NCI-H345 (cell line): ENCODE data around the gene RNF217.
"Not testable (repeated sequence)": the region's sequence is repeated elsewhere in the genome, so short reads cannot be mapped to it uniquely, and the experiment has no call there.

Experiments
- DNase-seq: peaks from one replicate; lab custom pipeline; 2025; lab: John Stamatoyannopoulos, UW

Gene RNF217

DNA sequence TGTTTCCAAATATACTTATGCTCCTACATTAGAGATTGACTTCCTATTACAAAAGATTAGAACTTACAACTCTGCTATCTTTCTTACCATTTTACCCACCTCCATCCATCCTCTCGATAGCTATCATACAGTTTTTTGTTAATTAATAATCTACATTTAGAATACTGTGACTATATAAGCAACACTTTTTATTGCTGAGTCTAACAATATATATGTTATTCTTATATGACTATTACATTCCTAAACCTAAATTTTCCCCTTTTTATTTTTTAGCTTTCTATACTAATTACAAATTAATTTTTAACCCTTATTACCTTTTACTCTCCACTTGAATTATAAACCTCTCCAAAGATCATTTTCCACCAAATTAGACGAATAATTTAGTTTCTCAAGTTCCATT, 57.0 kb downstream of the RNF217 start:
- no peak for DNase-seq

DNA sequence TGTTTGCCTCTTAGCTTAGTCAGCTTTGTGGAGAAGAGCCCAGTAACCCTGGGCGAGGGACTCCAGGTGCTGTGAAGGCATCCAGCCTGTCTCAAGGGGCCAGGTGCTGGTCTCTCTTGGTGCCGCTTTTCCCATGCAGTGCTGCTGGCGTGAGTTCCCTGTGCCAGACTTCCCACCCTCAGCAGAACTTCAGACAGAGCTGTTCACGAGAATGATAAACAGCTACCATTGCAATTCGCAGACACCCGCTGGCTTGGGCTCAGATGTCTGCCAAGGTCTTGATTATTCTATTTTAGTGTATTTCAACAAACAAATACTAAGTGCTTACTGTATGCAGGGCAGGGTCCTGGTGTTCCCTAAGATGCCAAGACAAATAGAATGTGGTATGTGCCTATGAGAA, 57.7 kb downstream of the RNF217 start:
- no peak for DNase-seq

GRCh38 chr6:125020385-125020784, 58.1 kb downstream of the RNF217 start:
- DNase-seq, result no peak

DNA sequence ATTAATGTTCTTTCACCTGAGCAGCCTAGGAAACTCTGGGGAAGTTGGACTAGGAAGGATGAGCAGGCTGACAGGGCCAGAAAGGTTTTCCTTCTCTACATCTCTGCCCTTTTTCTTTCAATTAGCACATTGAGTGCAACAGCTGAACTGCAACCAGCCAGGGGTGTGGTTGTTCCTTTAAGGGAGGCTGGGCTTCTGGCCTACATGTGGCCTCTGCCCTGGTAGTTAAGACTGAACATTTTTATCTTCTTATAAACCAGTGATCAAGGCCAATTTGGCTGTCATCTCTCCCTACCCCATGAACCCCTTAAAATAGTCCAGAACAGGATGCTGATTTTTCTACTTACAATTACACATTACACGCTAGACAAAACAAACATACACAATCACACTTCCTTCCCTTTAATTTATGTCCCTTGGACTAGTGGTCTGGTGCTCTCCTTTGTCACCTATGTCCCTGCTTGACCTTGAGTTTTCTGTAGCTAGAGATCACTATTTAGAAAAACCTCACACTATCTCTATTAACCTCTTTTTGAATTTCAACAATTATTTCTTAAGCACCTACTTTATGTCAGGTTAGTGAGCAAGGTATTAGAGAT, 60.3 kb downstream of the RNF217 start:
- DNase-seq, result no peak

DNA sequence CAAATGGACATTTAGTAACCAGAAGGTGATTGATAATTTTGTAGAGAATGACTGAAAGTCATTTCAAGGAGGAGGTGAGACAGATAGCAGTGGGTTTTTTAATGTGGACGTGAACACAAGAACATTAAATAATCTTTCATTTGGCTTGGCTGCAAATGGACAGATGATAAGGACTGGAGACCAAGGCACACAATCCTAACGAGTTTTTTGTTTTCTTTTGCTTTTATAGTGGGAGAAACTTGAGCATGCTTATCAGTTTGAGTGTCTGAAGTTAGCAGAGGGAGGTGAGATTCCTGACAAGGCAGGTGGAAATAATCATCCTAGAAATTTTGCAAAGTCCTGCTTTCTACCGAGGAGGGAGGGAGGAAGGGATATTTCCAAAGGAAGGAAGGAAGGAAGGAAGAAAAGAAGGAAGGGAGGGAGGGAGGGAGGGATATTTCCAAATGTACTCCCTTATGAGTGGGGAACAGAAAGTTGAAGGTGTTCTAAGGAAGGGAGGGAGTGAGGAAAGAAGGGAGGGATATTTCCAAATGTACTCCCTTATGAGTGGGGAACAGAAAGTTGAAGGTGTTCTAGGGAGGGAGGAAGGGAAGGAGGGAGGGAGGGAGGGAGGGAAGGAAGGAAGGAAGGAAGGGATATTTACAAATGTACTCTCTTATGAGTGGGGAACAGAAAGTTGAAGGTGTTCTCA, 63.1 kb downstream of the RNF217 start:
- no peak for DNase-seq

- DNase-seq, result no peak
These were observed 65.0 kb downstream of the RNF217 start for GRCh38 chr6:125027287-125027686.

GRCh38 chr6:125030969-125031368, 68.7 kb downstream of the RNF217 start:
- no peak for DNase-seq

- DNase-seq, result no peak
These were observed 69.1 kb downstream of the RNF217 start for GRCh38 chr6:125031385-125031784.

GRCh38 chr6:125034929-125035328, 72.7 kb downstream of the RNF217 start:
- DNase-seq, result not testable (repeated sequence)

- not testable (repeated sequence) for DNase-seq
These were observed 74.2 kb downstream of the RNF217 start for GRCh38 chr6:125036486-125036885.

DNA sequence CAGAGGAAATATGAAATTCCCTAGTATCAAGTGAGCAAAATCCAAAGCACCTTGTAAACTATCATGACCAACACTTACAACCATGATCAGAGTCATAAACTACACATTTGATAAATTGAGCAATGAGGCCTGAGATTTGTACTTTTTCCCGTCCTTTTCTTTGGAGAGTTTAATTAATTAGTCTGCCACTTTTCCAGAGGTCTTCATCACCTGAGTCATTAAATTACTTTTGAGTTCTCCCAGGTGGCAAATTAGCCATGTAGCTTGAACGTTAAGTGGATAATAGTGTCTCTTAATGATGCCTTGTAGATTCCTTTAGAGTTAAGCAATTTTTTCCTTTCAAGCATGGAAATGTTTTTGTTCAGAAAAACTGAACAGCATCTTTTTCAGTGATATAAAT, 75.6 kb downstream of the RNF217 start:
- no peak for DNase-seq

DNA sequence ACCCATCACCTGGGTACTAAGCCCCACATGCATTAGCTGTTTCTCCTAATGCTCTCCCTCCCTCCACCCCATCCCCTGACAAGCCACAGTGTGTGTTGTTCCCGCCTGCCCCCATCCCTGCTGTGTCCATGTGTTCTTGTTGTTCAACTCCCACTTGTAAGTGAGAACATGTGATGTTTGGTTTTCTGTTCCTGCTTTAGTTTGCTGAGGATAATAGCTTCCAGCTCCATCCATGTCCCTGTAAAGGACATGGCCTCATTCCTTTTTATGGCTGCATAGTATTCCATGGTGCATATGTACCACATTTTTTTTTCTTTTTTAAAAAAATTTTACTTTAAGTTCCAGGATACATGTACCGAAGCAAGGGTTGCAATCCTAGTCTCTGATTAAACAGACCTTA, 76.7 kb downstream of the RNF217 start:
- DNase-seq, result no peak

GRCh38 chr6:125041740-125042459, 79.7 kb downstream of the RNF217 start:
- DNase-seq, result no peak

GRCh38 chr6:125044066-125044465, 81.8 kb downstream of the RNF217 start:
- no peak for DNase-seq

DNA sequence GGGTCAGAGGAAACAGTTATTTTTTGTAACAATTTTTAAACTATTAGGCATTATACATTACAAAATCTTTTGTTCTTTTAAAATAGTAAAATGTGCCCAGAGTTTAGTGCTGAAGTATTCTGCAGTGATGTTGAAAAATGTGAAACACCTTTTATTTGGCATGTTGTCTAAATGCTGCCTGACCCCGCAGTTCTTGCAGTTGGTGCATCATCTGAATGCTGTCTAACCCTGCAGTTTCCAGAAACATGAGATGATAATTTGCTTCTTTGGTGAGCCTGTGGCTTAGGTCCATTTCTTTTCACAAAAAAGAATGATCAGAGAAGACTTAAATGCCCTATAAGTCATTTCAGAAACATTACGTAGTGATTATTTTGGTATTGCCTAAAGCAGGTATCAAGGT, 82.4 kb downstream of the RNF217 start:
- DNase-seq, result no peak

DNA sequence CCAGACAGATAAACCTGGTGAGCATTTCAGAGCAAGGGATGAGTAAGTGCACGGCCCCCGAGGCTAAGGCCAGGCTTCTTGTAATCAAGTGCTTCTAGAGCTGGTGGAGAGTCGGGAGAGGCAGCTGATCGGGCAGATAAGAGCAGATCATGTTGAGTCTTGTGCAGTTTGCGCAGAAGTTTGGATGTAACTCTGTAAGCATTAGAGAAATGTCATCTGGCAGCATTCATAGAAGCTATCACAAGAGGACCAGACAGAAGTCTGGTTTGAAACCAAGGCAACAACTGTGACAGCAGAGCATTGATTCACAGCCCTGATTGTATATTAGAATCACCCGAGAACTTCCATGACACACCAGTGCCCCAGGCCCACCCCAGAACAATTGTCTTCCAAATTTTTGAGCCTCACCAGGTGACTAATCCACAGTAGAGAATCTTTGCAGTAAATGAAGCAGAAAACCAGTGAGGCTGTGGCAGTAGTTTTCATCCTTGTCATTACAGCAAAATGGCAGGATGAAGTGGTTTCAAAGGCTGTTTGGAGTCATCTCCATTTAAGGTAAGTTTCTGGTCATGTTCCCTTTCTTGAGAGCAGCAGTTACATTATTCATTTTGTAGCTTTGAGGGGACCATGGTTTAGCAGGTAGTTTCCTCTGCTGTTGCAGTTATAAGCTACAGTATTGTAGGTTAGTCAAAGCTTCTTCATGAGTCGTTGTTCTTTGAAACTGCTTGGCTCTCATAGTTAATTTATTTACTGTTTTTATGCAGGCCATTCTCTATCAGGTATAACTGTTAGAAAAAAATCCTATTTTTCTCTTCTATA, 84.1 kb downstream of the RNF217 start:
- no peak for DNase-seq

GRCh38 chr6:125048274-125048673, 86.0 kb downstream of the RNF217 start:
- DNase-seq, result no peak

DNA sequence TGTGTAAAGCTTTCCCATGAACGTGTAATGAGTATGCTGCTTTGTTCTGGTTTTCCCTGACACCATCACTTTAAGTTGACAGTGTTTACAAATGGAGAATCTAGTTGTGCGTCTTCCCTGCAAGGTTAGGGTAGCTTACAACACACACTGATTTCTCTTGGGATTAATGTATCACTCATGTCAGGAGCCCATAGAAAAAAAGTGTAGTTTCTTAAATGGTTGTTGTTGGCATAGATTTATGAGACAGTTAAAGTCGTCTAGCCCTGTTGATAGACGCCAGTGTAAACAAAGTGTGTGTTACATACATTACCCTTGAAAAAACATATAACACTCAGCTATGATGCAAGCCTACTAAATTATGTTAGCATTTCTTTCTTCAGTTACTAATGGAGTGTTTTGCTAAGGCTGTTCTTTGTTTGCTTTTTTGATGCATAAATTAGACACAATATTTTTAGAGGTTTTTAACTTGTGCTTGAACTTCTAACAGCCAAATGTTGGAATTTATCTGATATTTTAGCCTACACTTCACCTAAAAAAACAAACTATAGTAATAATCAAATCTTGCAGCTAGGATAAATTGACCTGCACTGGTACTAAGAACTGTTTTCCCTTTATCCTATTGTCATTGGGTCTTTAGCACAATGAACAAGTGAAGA, 88.6 kb downstream of the RNF217 start:
- DNase-seq, result peak; percentile 17

GRCh38 chr6:125053809-125054208, 91.6 kb downstream of the RNF217 start:
- no peak for DNase-seq

GRCh38 chr6:125054331-125054730, 92.1 kb downstream of the RNF217 start:
- DNase-seq, result no peak

- DNase-seq, result no peak
These were observed 95.4 kb downstream of the RNF217 start for GRCh38 chr6:125057392-125058246.
